ENCODE measurements around the gene MYCN.
"Not testable (repeated sequence)": the region's sequence is repeated elsewhere in the genome, so short reads cannot be mapped to it uniquely, and the experiment has no call there.

MYCN gene

GRCh38 chr2:15945909-15946705, 5.8 kb downstream of the MYCN start:
- no peak for DNase-seq

DNA sequence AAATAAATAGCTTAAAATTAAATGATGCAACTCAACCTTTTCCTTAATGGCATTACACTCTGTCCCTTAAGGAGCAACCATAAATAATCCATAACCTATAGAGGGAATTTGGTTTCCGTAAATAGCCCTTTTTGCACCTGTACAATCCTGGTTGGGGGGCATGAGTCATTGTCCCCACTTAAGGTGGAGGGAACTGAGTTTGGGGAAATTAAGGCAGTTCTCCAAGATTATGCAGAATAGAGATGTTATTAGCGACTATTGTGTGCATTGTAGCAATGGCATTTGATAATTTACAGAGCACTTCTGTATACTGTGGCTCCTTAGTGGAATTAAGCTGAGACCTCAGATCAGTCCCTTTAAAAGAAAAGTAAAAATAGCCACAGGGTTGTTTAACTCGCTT, 6.6 kb downstream of the MYCN start:
- DNase-seq, result no peak

DNA sequence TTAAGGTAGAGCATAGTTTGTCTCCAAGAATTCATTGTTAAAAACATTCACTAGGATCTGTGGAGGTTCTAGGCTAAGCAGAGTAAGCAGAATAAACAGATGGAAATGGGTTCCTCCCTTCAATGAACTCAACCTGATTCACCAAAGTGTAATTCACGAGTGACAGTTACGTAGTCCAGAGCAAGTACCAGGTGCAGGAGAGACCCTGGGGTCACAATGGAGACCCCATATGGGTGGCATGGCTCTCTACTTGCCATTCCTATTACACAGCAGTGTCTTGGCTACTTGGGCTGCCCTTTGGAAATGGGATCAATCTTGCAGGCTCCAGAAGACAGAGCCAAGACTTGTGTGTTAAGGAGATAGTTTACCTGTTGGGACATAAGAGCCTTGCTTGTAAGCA, 7.1 kb downstream of the MYCN start:
- DNase-seq, result no peak

- no peak for DNase-seq
Measured at GRCh38 chr2:15948704-15948957, 8.3 kb downstream of the MYCN start.

GRCh38 chr2:15949126-15949525, 8.8 kb downstream of the MYCN start:
- no peak for DNase-seq

DNA sequence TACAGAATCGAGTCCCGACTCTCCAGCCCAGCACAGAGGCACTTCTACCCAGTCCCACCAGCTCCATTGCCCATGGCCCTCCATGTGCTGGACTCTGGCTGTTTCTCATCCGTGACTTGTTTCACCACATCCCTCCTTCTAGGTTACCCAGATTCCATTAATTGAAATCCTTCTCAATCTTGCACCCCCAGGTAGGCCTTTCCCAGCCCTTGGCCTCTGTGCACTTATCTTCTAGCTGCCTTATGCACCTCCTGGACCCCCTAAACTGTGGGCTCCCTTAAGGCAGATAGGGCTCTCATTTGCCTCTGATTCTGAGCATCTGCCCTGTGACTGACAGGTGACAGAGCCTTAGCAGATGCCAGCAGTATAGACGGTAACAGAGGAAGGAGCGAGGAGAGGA, 9.2 kb downstream of the MYCN start:
- no peak for DNase-seq

DNA sequence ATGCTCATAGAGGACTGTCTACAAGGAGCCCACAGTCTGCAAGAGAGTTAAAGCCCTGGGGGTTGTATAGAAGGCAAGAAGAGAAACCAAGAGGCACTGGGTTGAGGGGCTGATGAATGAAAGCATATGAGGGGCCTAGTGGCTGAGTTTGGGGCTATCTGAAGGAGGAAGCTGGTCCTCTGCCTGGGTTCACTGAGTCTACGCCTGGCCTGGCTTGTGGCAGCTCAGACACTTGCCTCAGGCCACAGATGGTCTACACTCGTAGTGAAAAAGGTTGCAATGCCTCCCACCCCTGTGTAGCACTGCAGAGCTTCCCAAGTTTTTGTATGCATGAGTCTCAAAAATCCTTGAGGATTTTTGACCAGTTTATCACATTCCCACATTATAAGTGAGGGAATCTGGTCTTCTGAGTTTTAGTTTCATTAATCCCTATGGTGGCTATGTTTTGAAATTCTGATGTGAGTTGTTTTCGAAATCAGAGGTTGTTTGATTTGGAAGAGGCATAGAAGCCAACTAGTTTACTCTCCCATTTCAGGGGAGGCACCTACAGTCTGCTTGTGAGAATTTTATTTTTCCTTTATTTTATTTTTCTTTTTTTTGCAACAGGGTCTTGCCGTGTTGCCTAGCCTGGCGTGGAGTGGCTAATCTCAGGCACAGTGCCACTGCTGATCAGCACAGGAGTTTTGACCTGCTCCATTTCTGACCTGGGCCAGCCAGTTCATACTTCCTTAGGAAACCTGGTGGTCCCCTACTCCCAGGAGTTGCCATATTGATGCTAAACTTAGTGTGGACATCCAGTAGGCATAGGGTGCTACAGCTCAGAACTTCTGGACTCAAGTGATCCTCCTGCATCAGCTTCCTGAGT, 10.0 kb downstream of the MYCN start:
- no peak for DNase-seq

DNA sequence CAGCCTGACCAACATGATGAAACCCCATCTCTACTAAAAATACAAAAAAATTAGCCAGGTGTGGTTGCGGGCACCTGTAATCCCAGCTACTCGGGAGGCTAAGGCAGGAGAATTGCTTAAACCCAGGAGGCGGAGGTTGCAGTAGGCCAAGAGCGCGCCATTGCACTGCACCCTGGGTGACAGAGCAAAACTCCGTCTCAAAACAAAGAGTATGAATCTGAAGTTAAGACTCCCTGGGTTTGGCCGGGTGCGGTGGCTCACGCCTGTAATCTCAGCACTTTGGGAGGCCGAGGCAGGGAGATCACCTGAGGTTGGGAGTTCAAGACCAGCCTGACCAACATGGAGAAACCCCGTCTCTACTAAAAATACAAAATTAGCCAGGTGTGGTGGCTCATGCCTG, 11.6 kb downstream of the MYCN start:
- DNase-seq, result not testable (repeated sequence)

- no peak for DNase-seq
Measured at GRCh38 chr2:15952451-15953146, 12.2 kb downstream of the MYCN start.

DNA sequence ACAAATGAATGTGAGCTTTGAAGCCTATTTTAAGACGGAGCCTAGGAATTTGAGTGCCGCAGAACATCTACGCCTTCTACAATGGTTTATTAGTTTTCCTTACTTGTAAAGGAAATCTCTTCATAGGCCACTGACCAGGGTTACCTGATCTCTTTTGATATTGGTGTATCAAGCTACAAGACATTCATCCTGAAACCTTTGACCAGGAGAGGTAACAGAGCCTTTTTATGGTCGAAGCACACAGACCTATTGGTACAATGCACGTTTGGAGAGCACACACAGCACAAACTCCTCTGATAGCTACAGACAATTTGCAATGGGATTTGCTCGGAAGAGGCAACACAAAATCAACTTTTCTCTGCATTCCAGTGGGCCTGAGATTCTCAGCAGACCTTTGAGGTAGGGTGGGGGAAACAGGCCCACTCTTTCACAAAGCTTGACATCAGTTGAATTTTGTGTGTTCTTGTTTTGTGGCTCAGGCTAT, 12.8 kb downstream of the MYCN start:
- DNase-seq, result no peak

- no peak for DNase-seq
Measured at GRCh38 chr2:15953891-15954680, 13.7 kb downstream of the MYCN start.

DNA sequence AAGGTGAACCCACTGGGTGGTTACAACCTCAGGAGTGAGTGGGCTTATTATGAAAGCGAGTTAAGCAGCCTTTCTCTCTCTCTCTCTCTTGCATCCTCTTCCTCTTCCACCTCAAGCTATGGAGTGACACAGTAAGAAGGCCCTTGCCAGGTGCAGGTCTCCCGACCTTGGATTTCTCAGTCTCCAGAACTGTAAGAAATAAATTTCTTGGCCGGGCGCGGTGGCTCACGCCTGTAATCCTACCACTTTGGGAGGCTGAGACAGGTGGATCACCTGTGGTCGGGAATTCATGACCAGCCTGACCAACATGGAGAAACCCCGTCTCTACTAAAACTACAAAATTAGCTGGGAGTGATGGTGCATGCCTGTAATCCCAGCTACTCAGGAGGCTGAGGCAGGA, 14.4 kb downstream of the MYCN start:
- DNase-seq, result no peak

DNA sequence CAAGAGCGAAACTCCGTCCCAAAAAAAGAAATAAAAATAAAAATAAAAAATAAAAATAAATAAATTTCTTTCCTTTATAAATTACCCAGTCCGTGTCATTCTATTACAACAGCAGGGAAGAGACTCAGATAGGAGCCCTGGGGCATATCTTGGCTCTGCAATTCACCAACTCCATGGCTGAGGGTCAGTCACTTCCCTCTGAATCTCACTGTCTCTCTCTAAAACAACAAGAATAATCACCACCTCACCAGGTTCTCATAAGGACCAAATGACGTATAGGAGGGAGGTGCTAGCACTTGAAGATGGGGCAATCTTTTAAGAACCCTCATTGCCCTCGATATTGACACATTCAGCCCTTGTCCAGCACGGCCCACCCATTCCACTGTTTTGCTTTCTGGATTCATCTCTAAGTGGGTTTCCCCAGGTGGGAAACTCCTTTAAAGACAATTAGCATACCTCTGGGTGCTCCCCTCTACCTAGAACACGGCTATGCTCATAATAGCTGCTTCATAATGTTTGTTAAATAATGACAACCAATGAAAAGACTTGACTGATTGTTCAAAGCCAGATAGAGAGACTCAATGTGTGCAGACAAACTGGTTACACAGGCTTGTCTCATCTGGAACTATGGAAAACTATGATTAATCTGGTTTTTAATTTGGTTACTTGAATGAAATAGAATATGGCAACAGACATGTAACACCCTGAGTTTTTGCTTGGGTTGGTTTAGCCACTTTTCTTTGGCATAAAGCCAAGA, 15.1 kb downstream of the MYCN start:
- no peak for DNase-seq

- no peak for DNase-seq
Measured at GRCh38 chr2:15956230-15956629, 15.9 kb downstream of the MYCN start.

GRCh38 chr2:15956751-15957736, 16.7 kb downstream of the MYCN start:
- no peak for DNase-seq

- DNase-seq, result no peak
Measured at GRCh38 chr2:15957881-15958713, 17.7 kb downstream of the MYCN start.

DNA sequence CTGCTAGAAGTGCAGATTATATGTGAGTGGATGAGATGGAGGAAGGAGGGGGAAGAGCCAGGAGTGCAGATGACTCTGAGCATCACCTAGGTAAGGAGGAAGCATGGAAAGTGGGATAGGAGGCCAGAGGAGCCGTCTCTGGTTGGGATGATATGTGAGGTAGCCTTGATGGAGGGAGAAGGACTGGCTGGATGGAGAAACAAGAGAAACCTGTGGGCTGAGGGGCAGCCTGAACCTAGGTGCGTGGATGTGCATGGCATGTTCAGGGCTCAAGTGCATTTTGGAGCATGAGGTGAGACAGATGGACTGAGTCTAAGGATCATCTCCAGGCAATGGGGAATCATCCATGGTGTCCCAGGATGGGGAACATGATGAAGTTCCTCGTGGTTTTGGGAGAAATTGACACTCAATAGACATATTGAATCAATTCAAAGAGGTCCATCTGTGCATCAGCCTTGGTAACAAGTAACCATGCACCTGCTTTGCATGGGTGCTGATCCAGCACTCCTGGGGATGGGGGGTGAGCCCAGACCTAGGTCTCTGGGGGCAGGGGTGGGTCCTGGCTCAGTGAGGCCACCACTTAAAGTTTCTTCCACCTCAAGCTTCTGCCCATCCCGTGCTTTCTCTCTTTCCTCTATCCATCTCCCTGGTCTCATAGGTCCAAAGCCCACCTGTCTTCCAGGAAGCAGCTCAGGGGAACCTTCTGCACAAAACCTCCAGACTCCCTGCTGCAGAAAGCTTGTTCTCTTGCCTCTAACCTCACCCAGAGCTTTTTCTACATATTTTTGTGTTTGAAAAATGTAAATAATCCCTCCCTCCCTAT, 19.2 kb downstream of the MYCN start:
- DNase-seq, result no peak

- DNase-seq, result not testable (repeated sequence)
Measured at GRCh38 chr2:15960154-15960520, 19.8 kb downstream of the MYCN start.
